Measurements from ENCODE around the gene RBAK. TPM values are rescaled to one million over a fixed set of nuclear protein-coding genes. Genes with fewer than 3 reads are reported as not detected.
A peak's percentile ranks its signal among the peaks of the same experiment; 100 is the strongest.

Gene RBAK
- 10 to 100 TPM; 15.4 to 17.1 TPM for total RNA-seq

- intact Hi-C loops (cut with micrococcal nuclease), result no loop called here
- DNase-seq, result peak; percentile 96
- peaks cover 43% of the 10 kb centered on the region for H3K36me3 Mint-ChIP-seq (ENCODE audit: low read depth)
- ATAC-seq, result peak; percentile 100
- ChIA-PET CTCF (interaction anchor here (0.7 to 1.4 kb wide), 4 partner anchors 17 to 247 kb away, joined by 3 to 11 read pairs (median 3); partner anchors contain the start of gene RADIL), POLR2A (interaction anchor here (1.1 kb wide), 1 partner anchor 22 kb away, joined by 5 read pairs; no protein-coding TSS in a partner anchor)
- TF ChIP-seq CTCF (IDR thresholded peaks at IDR 0.05), result no peak
- H3K27ac Mint-ChIP-seq, result peak within 1 kb of the TSS; percentile 90
- H3K9me3 Mint-ChIP-seq, result peaks cover 6% of the 10 kb centered on the region
- H3K4me1 Mint-ChIP-seq (ENCODE audit: low read depth), result peaks cover 39% of the 10 kb centered on the region
- H3K27me3 Mint-ChIP-seq, result no peaks in the 10 kb centered on the region
- H3K4me3 Mint-ChIP-seq, result peak within 1 kb of the TSS; percentile 97
These were observed at the start of gene RBAK for GRCh38 chr7:5045558-5046396. RBAK (plus strand) TSS chr7:5045860; CDS start chr7:5048077, 2,217 bp downstream.

- H3K27ac Mint-ChIP-seq, result no peak overlapping the region
- no peaks in the 10 kb centered on the region for H3K27me3 Mint-ChIP-seq
- no peak for ATAC-seq
- H3K4me1 Mint-ChIP-seq (ENCODE audit: low read depth), result peaks cover 18% of the 10 kb centered on the region
- peaks cover 37% of the 10 kb centered on the region for H3K36me3 Mint-ChIP-seq (ENCODE audit: low read depth)
- POLR2A ChIA-PET, result no interaction called here
- intact Hi-C loops (cut with micrococcal nuclease), result no loop called here
- no peaks in the 10 kb centered on the region for H3K9me3 Mint-ChIP-seq
- no peak for DNase-seq
- no peak for TF ChIP-seq CTCF (IDR thresholded peaks at IDR 0.05)
- no peak overlapping the region for H3K4me3 Mint-ChIP-seq
- CTCF ChIA-PET, result no interaction called here
These were observed 48.9 kb upstream of the RBAK start for GRCh38 chr7:4996696-4997222.

GRCh38 chr7:4998244-4998643 lies 47.4 kb upstream of the RBAK start:
- H3K27ac Mint-ChIP-seq, result no peak overlapping the region
- no peak overlapping the region for H3K4me3 Mint-ChIP-seq
- peaks cover 18% of the 10 kb centered on the region for H3K4me1 Mint-ChIP-seq (ENCODE audit: low read depth)
- intact Hi-C loops (cut with micrococcal nuclease), result no loop called here
- H3K9me3 Mint-ChIP-seq, result no peaks in the 10 kb centered on the region
- ChIA-PET CTCF (interaction anchor here (2.3 kb wide), 1 partner anchor 24 kb away, joined by 10 read pairs; no protein-coding TSS in a partner anchor), POLR2A (interaction anchor here (0.6 kb wide), 1 partner anchor 349 kb away, joined by 4 read pairs; no protein-coding TSS in a partner anchor)
- peaks cover 42% of the 10 kb centered on the region for H3K36me3 Mint-ChIP-seq (ENCODE audit: low read depth)
- TF ChIP-seq CTCF (IDR thresholded peaks at IDR 0.05), result no peak
- ATAC-seq (no peak), DNase-seq (no peak)
- no peaks in the 10 kb centered on the region for H3K27me3 Mint-ChIP-seq

- no peaks in the 10 kb centered on the region for H3K9me3 Mint-ChIP-seq
- CTCF ChIA-PET, result interaction anchor here (2.3 kb wide), 1 partner anchor 25 kb away, joined by 10 read pairs; no protein-coding TSS in a partner anchor
- peak overlapping the region; percentile 74 for H3K27ac Mint-ChIP-seq
- DNase-seq (no peak), ATAC-seq (no peak)
- POLR2A ChIA-PET, result interaction anchor here (0.6 kb wide), 1 partner anchor 350 kb away, joined by 4 read pairs; no protein-coding TSS in a partner anchor
- peaks cover 19% of the 10 kb centered on the region for H3K4me1 Mint-ChIP-seq (ENCODE audit: low read depth)
- H3K36me3 Mint-ChIP-seq (ENCODE audit: low read depth), result peaks cover 43% of the 10 kb centered on the region
- no peak overlapping the region for H3K4me3 Mint-ChIP-seq
- intact Hi-C loops (cut with micrococcal nuclease), result no loop called here
- H3K27me3 Mint-ChIP-seq, result no peaks in the 10 kb centered on the region
- no peak for TF ChIP-seq CTCF (IDR thresholded peaks at IDR 0.05)
These were observed 46.8 kb upstream of the RBAK start for GRCh38 chr7:4998910-4999309.
